IPS-NIHi7 (cell line): Measurements from ENCODE around the gene GBGT1.
A peak's percentile ranks its signal among the peaks of the same experiment; 100 is the strongest.

ENCODE experiments used
- DNase-seq: peaks from one replicate; pipeline ENCODE4 v3.0.0; 2012; ENCODE audit warnings: mixed read lengths; ENCODE audit errors: extremely low spot score

The GBGT1 gene

GRCh38 chr9:133143639-133144141, 20.0 kb downstream of the GBGT1 start:
- DNase-seq: no peak

GRCh38 chr9:133142684-133143622, 20.8 kb downstream of the GBGT1 start:
- DNase-seq: no peak

- DNase-seq: no peak
These were observed 21.7 kb downstream of the GBGT1 start for GRCh38 chr9:133141833-133142595.

- DNase-seq: no peak
These were observed 23.1 kb downstream of the GBGT1 start for GRCh38 chr9:133140606-133141005.

- DNase-seq: no peak
These were observed 23.6 kb downstream of the GBGT1 start for GRCh38 chr9:133140174-133140505.

- DNase-seq: no peak
These were observed 24.2 kb downstream of the GBGT1 start for GRCh38 chr9:133139246-133140173.

GRCh38 chr9:133137451-133138231, 26.1 kb downstream of the GBGT1 start:
- no peak for DNase-seq

- no peak for DNase-seq
These were observed 28.5 kb downstream of the GBGT1 start for GRCh38 chr9:133135146-133135745.

GRCh38 chr9:133134388-133135145, 29.1 kb downstream of the GBGT1 start:
- DNase-seq: no peak

GRCh38 chr9:133133681-133134387, 29.9 kb downstream of the GBGT1 start:
- peak; percentile 76 for DNase-seq

GRCh38 chr9:133132174-133132573, 31.5 kb downstream of the GBGT1 start:
- DNase-seq: no peak

GRCh38 chr9:133131506-133131905, 32.2 kb downstream of the GBGT1 start:
- no peak for DNase-seq

- DNase-seq: no peak
These were observed 32.9 kb downstream of the GBGT1 start for GRCh38 chr9:133130685-133131244.

GRCh38 chr9:133129001-133129795, 34.5 kb downstream of the GBGT1 start:
- no peak for DNase-seq

GRCh38 chr9:133128152-133128551, 35.6 kb downstream of the GBGT1 start:
- no peak for DNase-seq

GRCh38 chr9:133127340-133127981, 36.3 kb downstream of the GBGT1 start:
- no peak for DNase-seq

GRCh38 chr9:133126697-133127339, 36.9 kb downstream of the GBGT1 start:
- no peak for DNase-seq
